Bronchial epithelial cell (primary cell): ENCODE data around the gene TMEM132D. TPM values are rescaled to one million over a fixed set of nuclear protein-coding genes. Genes with fewer than 3 reads are reported as not detected.

ENCODE experiments used
- DNase-seq: peaks from one replicate; pipeline ENCODE4 v3.0.0-alpha.2; 2010; ENCODE audit warnings: low read depth
- FAIRE-seq: peaks from 2 replicates; lab custom pipeline; 2011; peaks lifted over from hg19 to GRCh38; lab: Jason Lieb, UNC
- H3K27me3 ChIP-seq: 2 replicates; pipeline ENCODE4 v1.5.1; 2011; ENCODE audit warnings: low read length; ENCODE audit not compliant: control insufficient read depth, insufficient read depth
- H3K36me3 ChIP-seq: 2 replicates; pipeline ENCODE4 v1.5.1; 2011; ENCODE audit warnings: low read length; ENCODE audit not compliant: control insufficient read depth, insufficient read depth
- H3K4me3 ChIP-seq: 2 replicates; pipeline ENCODE4 v1.5.1; 2011; ENCODE audit warnings: mild to moderate bottlenecking, low read depth, low read length, control low read depth
- CTCF ChIP-seq: IDR thresholded peaks from 2 replicates; pipeline ENCODE4 v1.5.1; 2011; ENCODE audit warnings: mild to moderate bottlenecking, moderate library complexity, low read length, control low read depth, inconsistent platforms; ENCODE audit not compliant: insufficient read depth, severe bottlenecking
- total RNA-seq: library from RNA; depleted of rRNA; stranded (reverse); fragments of >200 nt; gene quantifications from 2 replicates; pipeline ENCODE4 v1.2.1, GENCODE V29; 2014

The TMEM132D gene
- total RNA-seq, 1 donor from 2014 or later: not detected

- Histone ChIP-seq H3K27me3 (no peaks in the 10 kb centered on the region), H3K36me3 (no peaks in the 10 kb centered on the region), H3K4me3 (no peak overlapping the region)
- DNase-seq: no peak
- no peak for FAIRE-seq
- no peak for TF ChIP-seq CTCF
Observed at GRCh38 chr12:129776977-129777667, 126.7 kb downstream of the TMEM132D start.

- DNase-seq (no peak), FAIRE-seq (no peak)
- TF ChIP-seq CTCF: no peak
- H3K36me3 ChIP-seq: no peaks in the 10 kb centered on the region
- no peak overlapping the region for H3K4me3 ChIP-seq
- no peaks in the 10 kb centered on the region for H3K27me3 ChIP-seq
Observed at GRCh38 chr12:129772501-129773493, 131.0 kb downstream of the TMEM132D start.

- Histone ChIP-seq H3K4me3 (no peak overlapping the region), H3K36me3 (no peaks in the 10 kb centered on the region), H3K27me3 (no peaks in the 10 kb centered on the region)
- no peak for TF ChIP-seq CTCF
- DNase-seq: no peak
- no peak for FAIRE-seq
Observed at GRCh38 chr12:129771238-129771637, 132.6 kb downstream of the TMEM132D start.

GRCh38 chr12:129765719-129766118, 138.1 kb downstream of the TMEM132D start:
- Histone ChIP-seq H3K4me3 (no peak overlapping the region), H3K36me3 (no peaks in the 10 kb centered on the region), H3K27me3 (no peaks in the 10 kb centered on the region)
- FAIRE-seq (no peak), DNase-seq (no peak)
- no peak for TF ChIP-seq CTCF

- DNase-seq (no peak), FAIRE-seq (no peak)
- Histone ChIP-seq H3K4me3 (no peak overlapping the region), H3K36me3 (no peaks in the 10 kb centered on the region), H3K27me3 (no peaks in the 10 kb centered on the region)
- TF ChIP-seq CTCF: no peak
Observed at GRCh38 chr12:129762436-129762835, 141.4 kb downstream of the TMEM132D start.
